Stomach (tissue), 9 donors: ENCODE measurements around the gene MCTP2. TPM values are rescaled to one million over a fixed set of nuclear protein-coding genes. Genes with fewer than 3 reads are reported as not detected.

Experiments used
- DNase-seq, 2 donors: peaks; one replicate each; pipeline versions ENCODE4 v3.0.0 to v3.0.0-alpha.2; 2013 to 2019
- H3K27ac ChIP-seq, 5 donors: fragments of 200-600 bp in 4 of 5; sonication (generic) in 4 of 5; one replicate each; pipeline ENCODE4 v1.5.1; 2013 to 2019; ENCODE audit warnings: mild to moderate bottlenecking in 1 of 5, moderate library complexity in 1 of 5
- H3K27me3 ChIP-seq, 3 donors: fragments of 200-600 bp; sonication (generic); one replicate each; pipeline ENCODE4 v1.5.1; 2017 to 2019; ENCODE audit warnings: mixed run types in 1 of 3
- H3K36me3 ChIP-seq, 4 donors: fragments of 200-600 bp; sonication (generic); 1 replicate in 3 of 4; 2 replicates in 1 of 4; pipeline ENCODE4 v1.5.1; 2016 to 2019
- H3K4me1 ChIP-seq, 4 donors: fragments of 200-600 bp; sonication (generic); one replicate each; pipeline ENCODE4 v1.5.1; 2016 to 2019
- H3K4me3 ChIP-seq, 4 donors: fragments of 200-600 bp; sonication (generic) in 3 of 4; one replicate each; pipeline ENCODE4 v1.5.1; 2016 to 2019; ENCODE audit warnings: mild to moderate bottlenecking in 1 of 4
- H3K9me3 ChIP-seq, 4 donors: fragments of 200-600 bp; sonication (generic); one replicate each; pipeline ENCODE4 v1.5.1; 2016 to 2019
- CTCF ChIP-seq, 7 experiments: fragments of 450-650 bp in 4 of 7; fragments of 200-600 bp in 3 of 7; sonication (generic) in 3 of 7; IDR thresholded peaks; one replicate each; pipeline ENCODE4 v1.5.1; 2016 to 2019; ENCODE audit warnings: antibody characterized with exemption in 7 of 7, control low read depth in 2 of 7, mild to moderate bottlenecking in 1 of 7
- EP300 ChIP-seq: sonication (generic); formaldehyde crosslinking; IDR thresholded peaks from one replicate; pipeline ENCODE4 v1.6.1; 2017; ENCODE audit warnings: antibody characterized with exemption
- POLR2A ChIP-seq, 4 donors: fragments of 450-650 bp; IDR thresholded peaks; one replicate each; pipeline ENCODE4 v1.6.1; 2016; ENCODE audit warnings: antibody characterized with exemption in 4 of 4, control low read depth in 2 of 4, mild to moderate bottlenecking in 1 of 4, moderate library complexity in 1 of 4
- POLR2AphosphoS5 ChIP-seq, 3 donors: sonication (generic); formaldehyde crosslinking; IDR thresholded peaks; one replicate each; pipeline ENCODE4 v1.6.1; 2016; ENCODE audit warnings: antibody characterized with exemption in 3 of 3
- WGBS, 5 donors: extraction: QIAGEN DNeasy Blood & Tissue Kit in 3 of 5; methylation state at CpG; one replicate each; pipeline versions ENCODE4 v1.1.5 to v1.1.7; 2013 to 2018; 5-methylcytosine and 5-hydroxymethylcytosine counted together
- intact Hi-C: fragments of 100-400 bp; cut with DNase I; formaldehyde crosslinking; loops from one replicate; pipeline ENCODE4 v1.15.1; 2023; ENCODE audit warnings: low total_unique reads
- polyA plus RNA-seq, 3 donors: library from polyadenylated mRNA; stranded (reverse); fragments of 200-250 nt; gene quantifications; one replicate each; pipeline ENCODE4 v1.2.3, GENCODE V29; 2013
- total RNA-seq, 5 donors: library from RNA; depleted of rRNA; stranded (reverse); fragments of >200 nt; gene quantifications; one replicate each; pipeline versions ENCODE4 v1.1.0 to v1.2.3, GENCODE V29; 2014 to 2016
- donor health status: healthy with polysubstance abuse.
- donor health status: Bipolar disorder and iron deficiency.
- donor health status: healthy.

The MCTP2 gene
- total and polyA plus RNA-seq, 8 donors = 2.8 to 62.4 (median 15.4) TPM

- no peaks in the 10 kb centered on the region for H3K36me3 ChIP-seq
- no peak overlapping the region for H3K4me3 ChIP-seq
- H3K27me3 ChIP-seq = no peaks in the 10 kb centered on the region
- H3K9me3 ChIP-seq = no peaks in the 10 kb centered on the region
- no peaks in the 10 kb centered on the region for H3K4me1 ChIP-seq
- DNase-seq = no peak
- intact Hi-C loops = no loop called here
- no peak overlapping the region for H3K27ac ChIP-seq
- TF ChIP-seq POLR2A (IDR thresholded peaks at IDR 0.05) (no peak), CTCF (IDR thresholded peaks at IDR 0.05) (no peak), POLR2AphosphoS5 (IDR thresholded peaks at IDR 0.05) (no peak), EP300 (no peak)
- WGBS, 5 donors = 65 to 80% (median 73%) methylated on average over 3 of the region's 3 CpGs
These were observed 37.5 kb upstream of the MCTP2 start for GRCh38 chr15:94193906-94194305.

GRCh38 chr15:94196531-94196930 is 34.8 kb upstream of the MCTP2 start:
- Histone ChIP-seq H3K27ac (no peak overlapping the region), H3K36me3 (no peaks in the 10 kb centered on the region), H3K9me3 (no peaks in the 10 kb centered on the region), H3K27me3 (no peaks in the 10 kb centered on the region), H3K4me3 (no peak overlapping the region), H3K4me1 (no peaks in the 10 kb centered on the region)
- no peak for TF ChIP-seq POLR2A (IDR thresholded peaks at IDR 0.05)
- no peak for TF ChIP-seq CTCF (IDR thresholded peaks at IDR 0.05)
- TF ChIP-seq EP300 = no peak
- TF ChIP-seq POLR2AphosphoS5 (IDR thresholded peaks at IDR 0.05) = no peak
- intact Hi-C loops = no loop called here
- no peak for DNase-seq
- WGBS, 5 donors = 79 to 83% (median 83%) methylated on average over 4 of the region's 4 CpGs

- Histone ChIP-seq H3K27me3 (no peaks in the 10 kb centered on the region), H3K4me1 (no peaks in the 10 kb centered on the region), H3K4me3 (no peak overlapping the region), H3K9me3 (no peaks in the 10 kb centered on the region), H3K27ac (no peak overlapping the region), H3K36me3 (no peaks in the 10 kb centered on the region)
- DNase-seq = no peak
- WGBS, 5 donors = 74 to 94% (median 88%) methylated on average over 2 of the region's 2 CpGs
- TF ChIP-seq POLR2AphosphoS5 (IDR thresholded peaks at IDR 0.05) (no peak), CTCF (IDR thresholded peaks at IDR 0.05) (no peak), EP300 (no peak), POLR2A (IDR thresholded peaks at IDR 0.05) (no peak)
- intact Hi-C loops = no loop called here
These were observed 32.7 kb upstream of the MCTP2 start for GRCh38 chr15:94198633-94199032.

- no peaks in the 10 kb centered on the region for H3K27me3 ChIP-seq
- H3K27ac ChIP-seq = no peak overlapping the region
- no peaks in the 10 kb centered on the region for H3K9me3 ChIP-seq
- no peaks in the 10 kb centered on the region for H3K36me3 ChIP-seq
- no peaks in the 10 kb centered on the region for H3K4me1 ChIP-seq
- H3K4me3 ChIP-seq = no peak overlapping the region
- no peak for TF ChIP-seq CTCF (IDR thresholded peaks at IDR 0.05)
- TF ChIP-seq POLR2AphosphoS5 (IDR thresholded peaks at IDR 0.05) = no peak
- no peak for TF ChIP-seq POLR2A (IDR thresholded peaks at IDR 0.05)
- 28 to 63% (median 54%) methylated on average over 3 of the region's 3 CpGs for WGBS, 5 donors
- no peak for DNase-seq
- intact Hi-C loops = no loop called here
These were observed 31.6 kb upstream of the MCTP2 start for GRCh38 chr15:94199725-94200124.
